MCF 10A (cell line): ENCODE results near the gene TENT4B. TPM values are rescaled to one million over a fixed set of nuclear protein-coding genes. Genes with fewer than 3 reads are reported as not detected.

Source experiments
- BruUV-seq: library from RNA; stranded (reverse); fragments of 400-500 nt; replicated peaks from 2 replicates; lab custom pipeline; 2021; lab: Mats Ljungman, UMichigan
- CTCF ChIA-PET: fragments of 300-600 bp; sonication (Branson Sonifier 250); formaldehyde crosslinking; extraction: SDS; loops from one replicate; lab custom pipeline; 2021; ENCODE audit warnings: antibody characterized with exemption, inconsistent platforms; lab: Yijun Ruan, JAX
- POLR2A ChIA-PET: fragments of 300-600, 350-650 bp; sonication (Branson Sonifier 250); formaldehyde crosslinking; extraction: SDS; loops from one replicate; lab custom pipeline; 2020; ENCODE audit warnings: antibody characterized with exemption, inconsistent platforms; lab: Yijun Ruan, JAX
- DNase-seq: peaks from one replicate; pipeline ENCODE4 v3.0.0-alpha.2; 2018; ENCODE audit not compliant: unreplicated experiment
- H3K27ac Mint-ChIP-seq: one replicate; pipeline ENCODE4 v1.8.0; 2022; ENCODE audit warnings: mild to moderate bottlenecking, low read depth, mixed read lengths; ENCODE audit not compliant: unreplicated experiment
- H3K27me3 Mint-ChIP-seq: one replicate; pipeline ENCODE4 v1.8.0; 2022; ENCODE audit warnings: mixed read lengths; ENCODE audit not compliant: insufficient read depth, unreplicated experiment
- H3K36me3 Mint-ChIP-seq: one replicate; pipeline ENCODE4 v1.8.0; 2022; ENCODE audit warnings: mild to moderate bottlenecking, moderate library complexity, mixed read lengths; ENCODE audit not compliant: insufficient read depth, unreplicated experiment
- H3K4me1 Mint-ChIP-seq: one replicate; pipeline ENCODE4 v1.8.0; 2022; ENCODE audit warnings: mixed read lengths; ENCODE audit not compliant: insufficient read depth, unreplicated experiment
- H3K4me3 Mint-ChIP-seq: one replicate; pipeline ENCODE4 v1.8.0; 2022; ENCODE audit warnings: mild to moderate bottlenecking, moderate library complexity, mixed read lengths; ENCODE audit not compliant: unreplicated experiment
- H3K9me3 Mint-ChIP-seq: one replicate; pipeline ENCODE4 v1.8.0; 2022; ENCODE audit warnings: mixed read lengths; ENCODE audit not compliant: unreplicated experiment
- CTCF ChIP-seq: fragments of 200-600 bp; IDR thresholded peaks from one replicate; pipeline ENCODE4 v1.8.0; 2022; ENCODE audit warnings: antibody characterized with exemption, mild to moderate bottlenecking; ENCODE audit not compliant: unreplicated experiment
- intact Hi-C: fragments of 100-400 bp; cut with micrococcal nuclease; formaldehyde crosslinking; loops from 2 replicates; pipeline ENCODE4 v1.14.1; 2022
- total RNA-seq: library from RNA; stranded (reverse); gene quantifications from 2 replicates; pipeline ENCODE4 v1.2.3, GENCODE V29; 2022

TENT4B gene
- total RNA-seq, 1 experiment from 2014 or later = 12.1 TPM

GRCh38 chr16:50276326-50276640, 123.2 kb downstream of the TENT4B start:
- BruUV-seq = no TSS peak
- Mint-ChIP-seq H3K27me3 (no peaks in the 10 kb centered on the region), H3K36me3 (no peaks in the 10 kb centered on the region), H3K4me1 (no peaks in the 10 kb centered on the region), H3K4me3 (no peak overlapping the region), H3K27ac (no peak overlapping the region), H3K9me3 (no peaks in the 10 kb centered on the region)
- DNase-seq = no peak
- no peak for TF ChIP-seq CTCF
- CTCF ChIA-PET = no interaction called here
- intact Hi-C loops = no loop called here
- POLR2A ChIA-PET = no interaction called here

- BruUV-seq = no TSS peak
- intact Hi-C loops = no loop called here
- no peak for DNase-seq
- ChIA-PET POLR2A (interaction anchor here (0.6 to 0.7 kb wide), 2 partner anchors 24 to 651 kb away, joined by 3 to 4 read pairs; no protein-coding TSS in a partner anchor), CTCF (interaction anchor here (0.6 kb wide), 1 partner anchor 205 kb away, joined by 4 read pairs; no protein-coding TSS in a partner anchor)
- Mint-ChIP-seq H3K27me3 (no peaks in the 10 kb centered on the region), H3K27ac (no peak overlapping the region), H3K4me3 (no peak overlapping the region), H3K36me3 (no peaks in the 10 kb centered on the region), H3K4me1 (no peaks in the 10 kb centered on the region), H3K9me3 (no peaks in the 10 kb centered on the region)
- TF ChIP-seq CTCF = no peak
Observed at GRCh38 chr16:50276801-50277555, 123.9 kb downstream of the TENT4B start.

- no peak overlapping the region for H3K27ac Mint-ChIP-seq
- intact Hi-C loops = no loop called here
- H3K9me3 Mint-ChIP-seq = no peaks in the 10 kb centered on the region
- H3K27me3 Mint-ChIP-seq = no peaks in the 10 kb centered on the region
- H3K4me1 Mint-ChIP-seq = no peaks in the 10 kb centered on the region
- H3K36me3 Mint-ChIP-seq = no peaks in the 10 kb centered on the region
- no peak overlapping the region for H3K4me3 Mint-ChIP-seq
- ChIA-PET POLR2A (no interaction called here), CTCF (interaction anchor here (0.6 to 1.3 kb wide), 3 partner anchors 12 to 1085 kb away, joined by 3 to 4 read pairs (median 3); no protein-coding TSS in a partner anchor)
- no TSS peak for BruUV-seq
- DNase-seq = no peak
- TF ChIP-seq CTCF = no peak
Observed at GRCh38 chr16:50278251-50278650, 125.1 kb downstream of the TENT4B start.

- Mint-ChIP-seq H3K4me1 (no peaks in the 10 kb centered on the region), H3K27me3 (no peaks in the 10 kb centered on the region), H3K9me3 (no peaks in the 10 kb centered on the region), H3K27ac (no peak overlapping the region), H3K36me3 (no peaks in the 10 kb centered on the region), H3K4me3 (no peak overlapping the region)
- ChIA-PET CTCF (interaction anchor here (0.7 kb wide), 1 partner anchor 16 kb away, joined by 4 read pairs; no protein-coding TSS in a partner anchor), POLR2A (no interaction called here)
- no TSS peak for BruUV-seq
- no peak for DNase-seq
- no peak for TF ChIP-seq CTCF
- intact Hi-C loops = no loop called here
Observed at GRCh38 chr16:50279504-50279865, 126.4 kb downstream of the TENT4B start.
